PC-3 (cell line): Measurements from ENCODE around the gene RDX.

ENCODE experiments used
- EZH2phosphoT487 ChIP-seq: fragments of 300-600 bp; sonication (generic); IDR thresholded peaks from 2 replicates; pipeline ENCODE4 v1.6.1; 2018; ENCODE audit warnings: mild to moderate bottlenecking, antibody characterized with exemption, low read length, borderline replicate concordance
- TF ChIP-seq, protein P1 (sequence below): fragments of 300-600 bp; sonication (generic); conservative IDR thresholded peaks from 2 replicates; pipeline ENCODE4 v1.5.1; 2017; ENCODE audit warnings: antibody characterized with exemption, low read depth, mild to moderate bottlenecking, low read length

GRCh38 chr11:110272919-110273318, 23.5 kb downstream of the RDX start:
- TF ChIP-seq, protein P1, sequence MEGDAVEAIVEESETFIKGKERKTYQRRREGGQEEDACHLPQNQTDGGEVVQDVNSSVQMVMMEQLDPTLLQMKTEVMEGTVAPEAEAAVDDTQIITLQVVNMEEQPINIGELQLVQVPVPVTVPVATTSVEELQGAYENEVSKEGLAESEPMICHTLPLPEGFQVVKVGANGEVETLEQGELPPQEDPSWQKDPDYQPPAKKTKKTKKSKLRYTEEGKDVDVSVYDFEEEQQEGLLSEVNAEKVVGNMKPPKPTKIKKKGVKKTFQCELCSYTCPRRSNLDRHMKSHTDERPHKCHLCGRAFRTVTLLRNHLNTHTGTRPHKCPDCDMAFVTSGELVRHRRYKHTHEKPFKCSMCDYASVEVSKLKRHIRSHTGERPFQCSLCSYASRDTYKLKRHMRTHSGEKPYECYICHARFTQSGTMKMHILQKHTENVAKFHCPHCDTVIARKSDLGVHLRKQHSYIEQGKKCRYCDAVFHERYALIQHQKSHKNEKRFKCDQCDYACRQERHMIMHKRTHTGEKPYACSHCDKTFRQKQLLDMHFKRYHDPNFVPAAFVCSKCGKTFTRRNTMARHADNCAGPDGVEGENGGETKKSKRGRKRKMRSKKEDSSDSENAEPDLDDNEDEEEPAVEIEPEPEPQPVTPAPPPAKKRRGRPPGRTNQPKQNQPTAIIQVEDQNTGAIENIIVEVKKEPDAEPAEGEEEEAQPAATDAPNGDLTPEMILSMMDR = no peak
- no peak for TF ChIP-seq EZH2phosphoT487
